Mucosa of rectum (tissue), 2 donors: ENCODE measurements around the gene CDK6.
"Not testable (repeated sequence)": the region's sequence is repeated elsewhere in the genome, so short reads cannot be mapped to it uniquely, and the experiment has no call there.

ENCODE experiments used
- H3K27ac ChIP-seq, 2 donors: one replicate each; pipeline ENCODE4 v1.7.0; 2013; ENCODE audit warnings: inconsistent platforms in 2 of 2, low read depth in 2 of 2, low read length in 2 of 2
- H3K27me3 ChIP-seq, 2 donors: one replicate each; pipeline ENCODE4 v1.7.0; 2013; ENCODE audit warnings: low read length in 2 of 2; ENCODE audit not compliant: control insufficient read depth in 2 of 2, insufficient read depth in 2 of 2
- H3K36me3 ChIP-seq, 2 donors: one replicate each; pipeline ENCODE4 v1.7.0; 2013; ENCODE audit warnings: low read length in 2 of 2; ENCODE audit not compliant: control insufficient read depth in 2 of 2, insufficient read depth in 2 of 2
- H3K4me1 ChIP-seq, 2 donors: one replicate each; pipeline ENCODE4 v1.7.0; 2013; ENCODE audit warnings: low read length in 2 of 2, mild to moderate bottlenecking in 1 of 2; ENCODE audit not compliant: control insufficient read depth in 2 of 2, insufficient read depth in 2 of 2
- H3K4me3 ChIP-seq, 2 donors: one replicate each; pipeline ENCODE4 v1.7.0; 2013; ENCODE audit warnings: low read length in 2 of 2
- H3K9ac ChIP-seq, 2 donors: one replicate each; pipeline ENCODE4 v1.7.0; 2013; ENCODE audit warnings: low read length in 2 of 2, low read depth in 1 of 2, mild to moderate bottlenecking in 1 of 2
- H3K9me3 ChIP-seq, 2 donors: one replicate each; pipeline ENCODE4 v1.7.0; 2013; ENCODE audit warnings: low read length in 2 of 2; ENCODE audit not compliant: control insufficient read depth in 2 of 2
- donor health status: healthy.
- donor health status: Normal muscosa, but diverticular disease.

Gene CDK6

DNA sequence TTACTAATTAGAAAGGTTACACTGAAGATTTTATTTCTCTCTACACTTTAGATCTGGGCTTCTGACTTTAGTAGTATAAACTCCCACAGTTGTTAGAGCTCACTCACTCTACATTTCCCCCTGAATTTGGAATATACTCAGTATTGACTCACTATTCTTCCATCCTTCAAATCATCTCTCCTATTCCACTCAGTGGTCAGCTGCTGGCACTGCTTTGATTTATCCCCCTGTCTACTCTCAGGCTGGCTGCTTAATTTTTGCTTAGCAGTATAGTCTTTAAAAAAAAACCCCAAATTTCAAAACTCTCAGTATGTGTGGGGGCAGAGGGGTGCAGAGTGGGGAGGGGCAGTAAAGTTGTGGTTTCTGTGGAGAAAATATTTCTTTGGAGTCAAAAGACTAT is 68.9 kb downstream of the CDK6 start:
- Histone ChIP-seq H3K9ac (no peak overlapping the region), H3K36me3 (peaks cover 2 to 4% of the 10 kb centered on the region in 2 donors), H3K9me3 (no peaks in the 10 kb centered on the region), H3K4me3 (no peak overlapping the region), H3K4me1 (peaks cover 0 to 5% of the 10 kb centered on the region in 2 donors), H3K27me3 (no peaks in the 10 kb centered on the region), H3K27ac (no peak overlapping the region)

- no peaks in the 10 kb centered on the region for H3K27me3 ChIP-seq
- H3K36me3 ChIP-seq = peaks cover 2 to 4% of the 10 kb centered on the region in 2 donors
- H3K27ac ChIP-seq = peak overlapping the region in 1 of 2 donors; percentile 13
- H3K9ac ChIP-seq = no peak overlapping the region
- H3K4me1 ChIP-seq = peaks cover 0 to 5% of the 10 kb centered on the region in 2 donors
- H3K9me3 ChIP-seq = no peaks in the 10 kb centered on the region
- H3K4me3 ChIP-seq = no peak overlapping the region
These were observed 69.8 kb downstream of the CDK6 start for GRCh38 chr7:92766461-92767003.

GRCh38 chr7:92765725-92766124 is 70.6 kb downstream of the CDK6 start:
- Histone ChIP-seq H3K9me3 (no peaks in the 10 kb centered on the region), H3K27me3 (no peaks in the 10 kb centered on the region)

GRCh38 chr7:92763636-92764423 is 72.5 kb downstream of the CDK6 start:
- Histone ChIP-seq H3K4me1 (peaks cover 0 to 5% of the 10 kb centered on the region in 2 donors), H3K4me3 (no peak overlapping the region), H3K36me3 (peaks cover 0 to 4% of the 10 kb centered on the region in 2 donors), H3K27me3 (no peaks in the 10 kb centered on the region), H3K9ac (no peak overlapping the region), H3K9me3 (no peaks in the 10 kb centered on the region), H3K27ac (no peak overlapping the region)

More at GRCh38 chr7:92765725-92766124, 70.6 kb downstream of the CDK6 start:
- Histone ChIP-seq H3K4me3 (no peak overlapping the region), H3K9ac (no peak overlapping the region), H3K27ac (peak overlapping the region in 1 of 2 donors; percentile 13), H3K4me1 (peaks cover 0 to 5% of the 10 kb centered on the region in 2 donors), H3K36me3 (peaks cover 2 to 4% of the 10 kb centered on the region in 2 donors)

DNA sequence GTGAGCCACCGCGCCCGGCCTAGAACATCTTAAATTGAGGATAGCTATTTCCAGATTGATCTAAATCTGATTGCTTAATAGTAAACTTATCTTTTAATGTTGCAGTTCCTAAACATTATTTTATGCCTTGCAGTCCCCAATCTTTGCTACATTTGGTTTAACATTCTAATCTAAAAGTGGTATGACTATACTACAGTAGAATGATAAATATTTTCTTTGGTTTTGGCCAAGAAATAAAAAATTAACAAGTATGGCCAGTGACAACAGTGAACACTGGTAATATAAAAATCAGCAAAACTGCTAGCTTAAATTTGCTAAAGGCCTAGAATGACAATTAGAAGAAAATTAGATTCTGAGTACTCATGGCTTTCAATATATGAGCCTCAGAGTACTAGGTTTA is 73.5 kb downstream of the CDK6 start:
- no peak overlapping the region for H3K27ac ChIP-seq
- no peaks in the 10 kb centered on the region for H3K27me3 ChIP-seq
- no peak overlapping the region for H3K9ac ChIP-seq
- no peaks in the 10 kb centered on the region for H3K9me3 ChIP-seq
- H3K4me3 ChIP-seq = no peak overlapping the region
- peaks cover 0 to 5% of the 10 kb centered on the region in 2 donors for H3K4me1 ChIP-seq
- no peaks in the 10 kb centered on the region for H3K36me3 ChIP-seq

DNA sequence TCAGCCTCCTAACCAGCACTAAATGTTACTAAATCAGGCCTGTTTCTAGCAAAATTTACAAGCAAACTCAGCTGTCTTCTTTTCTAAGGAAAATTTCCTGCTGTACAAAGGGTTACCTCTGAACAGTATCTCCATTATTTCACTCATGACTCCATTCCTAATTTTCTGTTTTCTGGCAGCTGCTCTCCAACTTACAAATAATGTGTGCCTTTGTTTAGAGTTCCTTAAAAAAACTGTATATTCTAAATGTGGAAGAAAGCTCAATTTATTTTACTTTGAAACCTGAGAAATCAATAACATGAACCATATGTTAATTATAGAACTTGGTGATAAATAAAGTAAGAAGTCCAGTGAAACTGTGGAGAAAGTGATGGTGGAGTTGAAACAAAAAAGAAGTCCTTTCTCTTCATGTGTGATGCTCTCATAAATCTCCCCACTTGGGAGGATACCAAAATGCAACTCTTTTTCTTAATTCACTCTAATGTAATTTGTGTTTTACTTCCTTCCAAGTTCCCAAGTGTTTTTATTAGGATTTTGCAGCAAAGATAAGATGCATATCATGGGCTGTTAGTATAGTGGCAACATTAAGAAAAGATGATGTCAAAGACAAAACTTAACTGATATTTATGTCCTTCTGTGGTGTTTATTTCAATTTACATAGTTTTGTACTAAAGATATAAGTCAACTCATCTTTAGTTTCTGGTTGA is 74.8 kb downstream of the CDK6 start:
- Histone ChIP-seq H3K36me3 (no peaks in the 10 kb centered on the region), H3K27ac (no peak overlapping the region), H3K27me3 (no peaks in the 10 kb centered on the region), H3K4me3 (no peak overlapping the region), H3K9ac (no peak overlapping the region), H3K9me3 (no peaks in the 10 kb centered on the region), H3K4me1 (peaks cover 0 to 5% of the 10 kb centered on the region in 2 donors)

GRCh38 chr7:92758796-92759431 is 77.5 kb downstream of the CDK6 start:
- H3K36me3 ChIP-seq = no peaks in the 10 kb centered on the region
- H3K4me1 ChIP-seq = no peaks in the 10 kb centered on the region
- H3K4me3 ChIP-seq = no peak overlapping the region
- H3K9me3 ChIP-seq = no peaks in the 10 kb centered on the region
- no peak overlapping the region for H3K27ac ChIP-seq
- H3K9ac ChIP-seq = no peak overlapping the region
- no peaks in the 10 kb centered on the region for H3K27me3 ChIP-seq

DNA sequence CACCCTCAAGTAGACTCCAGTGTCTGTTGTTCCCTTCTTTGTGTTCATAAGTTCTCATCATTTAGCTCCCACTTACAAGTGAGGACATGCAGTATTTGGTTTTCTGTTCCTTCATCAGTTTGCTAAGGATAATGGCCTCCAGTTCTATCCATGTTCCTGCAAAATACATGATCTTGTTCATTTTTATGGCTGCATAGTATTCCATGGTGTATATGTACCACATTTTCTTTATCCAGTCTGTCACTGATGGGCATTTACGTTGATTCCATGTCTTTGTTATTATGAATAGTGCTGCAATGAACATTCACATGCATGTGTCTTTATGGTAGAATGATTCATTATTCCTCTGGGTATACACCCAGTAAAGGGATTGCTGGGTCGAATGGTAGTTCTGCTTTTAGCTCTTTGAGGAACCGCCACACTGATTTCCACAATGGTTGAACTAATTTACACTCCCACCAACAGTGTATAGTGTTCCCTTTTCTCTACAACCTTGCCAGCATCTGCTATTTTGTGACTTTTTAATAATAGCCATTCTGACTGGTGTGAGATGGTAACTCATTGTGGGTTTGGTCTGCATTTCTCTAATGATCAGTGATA is 79.0 kb downstream of the CDK6 start:
- not testable (repeated sequence) for H3K36me3 ChIP-seq, H3K27me3 ChIP-seq, H3K27ac ChIP-seq, H3K9ac ChIP-seq, H3K9me3 ChIP-seq, H3K4me1 ChIP-seq, H3K4me3 ChIP-seq

- Histone ChIP-seq H3K9me3 (no peaks in the 10 kb centered on the region), H3K27me3 (no peaks in the 10 kb centered on the region), H3K4me3 (no peak overlapping the region), H3K4me1 (no peaks in the 10 kb centered on the region), H3K27ac (no peak overlapping the region), H3K36me3 (no peaks in the 10 kb centered on the region), H3K9ac (no peak overlapping the region)
These were observed 80.7 kb downstream of the CDK6 start for GRCh38 chr7:92755680-92756079.
